Neutrophil (primary cell): ENCODE results near the gene PAK1.
A peak's percentile ranks its signal among the peaks of the same experiment; 100 is the strongest.

Experiments
- H3K27ac ChIP-seq: fragments of 200-600 bp; sonication (generic); 2 replicates; pipeline ENCODE4 v1.5.1; 2016; ENCODE audit warnings: mild to moderate bottlenecking, moderate library complexity
- H3K27me3 ChIP-seq: fragments of 200-600 bp; sonication (generic); 2 replicates; pipeline ENCODE4 v1.6.0; 2016; ENCODE audit warnings: mild to moderate bottlenecking
- H3K36me3 ChIP-seq: fragments of 200-600 bp; sonication (generic); 2 replicates; pipeline ENCODE4 v1.5.1; 2017
- H3K4me1 ChIP-seq, 2 experiments: fragments of 200-600 bp in 1 of 2; sonication (generic) in 1 of 2; 1 replicate in 1 of 2; 2 replicates in 1 of 2; pipeline versions ENCODE4 v1.5.1 to v1.6.1; 2013 to 2016; ENCODE audit warnings: low read depth in 1 of 2, low read length in 1 of 2, mild to moderate bottlenecking in 1 of 2, moderate library complexity in 1 of 2; ENCODE audit not compliant: control insufficient read depth in 1 of 2, insufficient read depth in 1 of 2
- H3K4me3 ChIP-seq, 2 experiments: fragments of 200-600 bp in 1 of 2; sonication (generic) in 1 of 2; 1 replicate in 1 of 2; 2 replicates in 1 of 2; pipeline ENCODE4 v1.5.1; 2013 to 2016; ENCODE audit warnings: low read depth in 1 of 2, low read length in 1 of 2, mild to moderate bottlenecking in 1 of 2, moderate library complexity in 1 of 2
- H3K9me3 ChIP-seq: fragments of 200-600 bp; sonication (generic); 2 replicates; pipeline ENCODE4 v1.5.1; 2016
- CTCF ChIP-seq: fragments of 200-600 bp; sonication (generic); IDR thresholded peaks from 2 replicates; pipeline ENCODE4 v1.5.1; 2016; ENCODE audit warnings: antibody characterized with exemption

The PAK1 gene

GRCh38 chr11:77446911-77447629 is 26.8 kb downstream of the PAK1 start:
- Histone ChIP-seq H3K27me3 (no peaks in the 10 kb centered on the region), H3K4me1 (peaks cover 78 to 82% of the 10 kb centered on the region in 2 experiments), H3K4me3 (no peak overlapping the region), H3K36me3 (no peaks in the 10 kb centered on the region), H3K27ac (peak overlapping the region; percentile 91), H3K9me3 (no peaks in the 10 kb centered on the region)
- TF ChIP-seq CTCF: no peak

GRCh38 chr11:77444261-77444660 is 29.6 kb downstream of the PAK1 start:
- H3K36me3 ChIP-seq: no peaks in the 10 kb centered on the region
- H3K27me3 ChIP-seq: no peaks in the 10 kb centered on the region
- no peak overlapping the region for H3K4me3 ChIP-seq
- peaks cover 56 to 68% of the 10 kb centered on the region in 2 experiments for H3K4me1 ChIP-seq
- TF ChIP-seq CTCF: no peak
- no peaks in the 10 kb centered on the region for H3K9me3 ChIP-seq
- H3K27ac ChIP-seq: peak overlapping the region; percentile 91

- no peaks in the 10 kb centered on the region for H3K27me3 ChIP-seq
- no peaks in the 10 kb centered on the region for H3K9me3 ChIP-seq
- peaks cover 42 to 64% of the 10 kb centered on the region in 2 experiments for H3K4me1 ChIP-seq
- H3K27ac ChIP-seq: no peak overlapping the region
- H3K36me3 ChIP-seq: no peaks in the 10 kb centered on the region
- H3K4me3 ChIP-seq: no peak overlapping the region
- no peak for TF ChIP-seq CTCF
Measured at GRCh38 chr11:77442394-77443053, 31.4 kb downstream of the PAK1 start.

GRCh38 chr11:77441426-77441825 is 32.5 kb downstream of the PAK1 start:
- Histone ChIP-seq H3K36me3 (no peaks in the 10 kb centered on the region), H3K27ac (peak overlapping the region; percentile 45), H3K27me3 (no peaks in the 10 kb centered on the region), H3K9me3 (no peaks in the 10 kb centered on the region), H3K4me1 (peaks cover 31 to 53% of the 10 kb centered on the region in 2 experiments), H3K4me3 (no peak overlapping the region)
- TF ChIP-seq CTCF: no peak

- Histone ChIP-seq H3K9me3 (no peaks in the 10 kb centered on the region), H3K4me3 (no peak overlapping the region), H3K27me3 (no peaks in the 10 kb centered on the region), H3K27ac (peak overlapping the region; percentile 45), H3K4me1 (peaks cover 24 to 45% of the 10 kb centered on the region in 2 experiments), H3K36me3 (no peaks in the 10 kb centered on the region)
- no peak for TF ChIP-seq CTCF
Measured at GRCh38 chr11:77440678-77441077, 33.2 kb downstream of the PAK1 start.
